ENCODE data around the gene NR4A1.
A peak's percentile ranks its signal among the peaks of the same experiment; 100 is the strongest.

The NR4A1 gene

DNA sequence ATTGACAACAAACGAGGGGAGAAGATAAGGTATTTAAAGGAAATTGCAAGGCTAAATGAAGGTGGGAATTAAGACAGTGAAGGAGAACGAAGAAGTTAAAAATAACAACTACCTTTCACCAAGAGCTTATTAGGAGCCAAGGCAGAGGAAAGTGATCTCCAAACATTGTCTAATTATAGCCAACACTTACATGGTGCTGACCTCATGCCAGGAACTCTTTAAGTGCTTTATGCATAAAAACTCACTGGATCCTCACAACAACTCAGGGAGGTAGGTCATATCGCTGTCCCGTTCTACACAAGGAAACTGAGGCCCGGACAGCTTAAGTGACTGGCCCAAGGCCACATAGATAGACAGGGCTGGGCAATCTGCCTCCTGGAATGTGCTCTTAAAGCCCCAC is 25.0 kb upstream of the NR4A1 start:
- no peak for TF ChIP-seq CTCF (IDR thresholded peaks at IDR 0.05; ENCODE audit: low read depth, low read length)
- no peak overlapping the region for H3K4me3 ChIP-seq (ENCODE audit: low read depth, low read length)
- in situ Hi-C loops (cut with HindIII; ENCODE audit: low sequenced_read_pairs): no loop called here
- DNase-seq (ENCODE audit: low read depth, low spot score): no peak

DNA sequence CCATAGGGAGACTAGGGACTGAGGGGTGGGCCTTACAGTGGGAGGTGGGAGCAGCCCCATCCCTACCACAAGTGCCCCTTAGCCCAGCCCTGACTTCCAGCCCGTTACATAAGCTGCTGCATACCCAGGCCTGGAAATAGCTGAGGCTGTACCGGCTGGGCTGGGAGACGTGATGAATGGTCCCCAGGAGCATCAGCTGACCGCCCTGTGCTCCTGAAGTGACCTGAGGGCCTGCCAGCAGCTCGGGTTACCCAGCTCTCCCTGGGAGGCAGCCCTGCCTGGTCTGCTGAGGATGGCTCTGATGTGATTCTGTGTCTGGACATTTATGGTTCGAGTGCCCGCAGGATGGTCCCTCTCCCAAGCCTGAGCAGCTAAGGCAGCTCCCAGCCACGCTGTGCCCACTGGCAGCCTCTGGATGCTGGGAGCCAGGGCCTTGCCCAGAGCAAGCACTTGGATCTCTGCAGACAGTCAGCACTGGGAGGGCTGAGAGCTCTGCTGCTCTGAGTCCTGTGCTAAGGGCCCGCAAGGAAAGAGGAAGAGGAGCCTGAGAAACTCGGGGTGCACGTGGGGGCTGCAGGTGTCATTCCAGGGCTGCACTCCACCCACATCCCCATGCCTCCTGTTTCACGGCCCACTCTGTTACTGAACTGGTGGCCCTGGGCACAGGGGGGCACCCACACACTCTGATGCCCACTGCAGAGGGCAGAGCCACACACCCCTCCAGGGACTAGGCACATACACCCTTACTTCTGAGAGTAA is 24.0 kb upstream of the NR4A1 start:
- no peak for TF ChIP-seq CTCF (IDR thresholded peaks at IDR 0.05; ENCODE audit: low read depth, low read length)
- in situ Hi-C loops (cut with HindIII; ENCODE audit: low sequenced_read_pairs): no loop called here
- no peak overlapping the region for H3K4me3 ChIP-seq (ENCODE audit: low read depth, low read length)
- no peak for DNase-seq (ENCODE audit: low read depth, low spot score)

DNA sequence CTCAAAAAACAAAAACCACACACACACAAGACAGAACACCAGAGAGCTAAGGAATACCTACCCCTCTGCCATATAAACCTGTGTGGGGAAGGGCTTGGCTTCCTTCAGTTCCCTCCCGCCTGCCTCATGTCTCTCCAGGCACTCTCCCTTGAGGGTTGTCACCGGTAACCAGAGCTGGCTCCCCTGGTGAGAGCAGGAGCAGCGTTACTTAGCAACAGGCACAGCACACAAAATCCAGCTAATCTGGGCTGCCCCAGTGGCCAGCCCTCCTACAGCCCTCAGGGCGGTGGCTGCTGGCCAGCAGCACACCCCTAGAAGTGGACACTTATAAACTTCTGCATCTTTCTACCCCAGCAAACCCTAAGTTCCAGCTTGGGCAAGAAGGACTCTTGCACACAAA is 21.6 kb upstream of the NR4A1 start:
- DNase-seq (ENCODE audit: low read depth, low spot score): peak; percentile 81
- no peak overlapping the region for H3K4me3 ChIP-seq (ENCODE audit: low read depth, low read length)
- TF ChIP-seq CTCF (IDR thresholded peaks at IDR 0.05; ENCODE audit: low read depth, low read length): no peak
- in situ Hi-C loops (cut with HindIII; ENCODE audit: low sequenced_read_pairs): no loop called here

- peak overlapping the region; percentile 38 for H3K4me3 ChIP-seq (ENCODE audit: low read depth, low read length)
- no peak for TF ChIP-seq CTCF (IDR thresholded peaks at IDR 0.05; ENCODE audit: low read depth, low read length)
- in situ Hi-C loops (cut with HindIII; ENCODE audit: low sequenced_read_pairs): no loop called here
- peak; percentile 83 for DNase-seq (ENCODE audit: low read depth, low spot score)
These were observed 18.8 kb upstream of the NR4A1 start for GRCh38 chr12:52032446-52032803.

GRCh38 chr12:52032804-52033445 is 18.3 kb upstream of the NR4A1 start:
- no peak for TF ChIP-seq CTCF (IDR thresholded peaks at IDR 0.05; ENCODE audit: low read depth, low read length)
- H3K4me3 ChIP-seq (ENCODE audit: low read depth, low read length): peak overlapping the region; percentile 38
- in situ Hi-C loops (cut with HindIII; ENCODE audit: low sequenced_read_pairs): no loop called here
- DNase-seq (ENCODE audit: low read depth, low spot score): peak; percentile 98

DNA sequence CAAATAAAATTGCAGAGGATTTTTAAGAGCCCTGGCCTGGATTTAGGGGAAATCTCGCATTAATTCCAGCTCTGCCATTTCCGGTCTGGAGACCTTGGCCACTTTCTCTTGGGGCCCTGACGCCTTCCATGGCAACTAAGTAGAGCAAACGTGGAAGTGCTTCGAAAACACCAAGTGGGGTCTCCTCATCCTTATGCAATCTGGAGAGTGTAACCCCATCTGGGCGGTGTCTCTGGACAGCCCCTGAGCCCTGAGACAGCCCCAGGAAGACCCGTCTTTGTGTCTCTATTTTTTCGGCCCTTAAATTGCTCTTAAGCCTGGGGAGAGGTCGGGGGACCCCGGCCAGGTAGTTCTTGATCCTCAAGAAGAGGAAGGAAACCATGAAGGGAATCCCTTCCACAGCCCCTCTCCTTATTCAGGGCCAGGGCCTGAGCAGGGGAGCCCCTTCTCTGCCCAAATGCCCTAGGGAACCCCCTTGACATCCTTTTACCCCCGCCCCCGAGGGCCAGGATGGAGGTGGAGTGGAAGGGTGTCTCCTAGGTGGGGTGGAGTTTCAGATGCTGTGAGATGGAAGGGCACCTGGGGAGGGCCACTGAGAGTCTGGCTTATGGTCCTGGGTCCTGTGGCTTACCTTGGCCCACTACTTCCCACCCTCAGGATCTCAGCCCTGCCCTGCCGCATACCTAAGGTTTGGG is 17.6 kb upstream of the NR4A1 start:
- DNase-seq (ENCODE audit: low read depth, low spot score): no peak
- TF ChIP-seq CTCF (IDR thresholded peaks at IDR 0.05; ENCODE audit: low read depth, low read length): no peak
- peak overlapping the region; percentile 35 for H3K4me3 ChIP-seq (ENCODE audit: low read depth, low read length)
- in situ Hi-C loops (cut with HindIII; ENCODE audit: low sequenced_read_pairs): no loop called here

Measured in astrocyte of the spinal cord (primary cell).